Measurements from ENCODE around the gene TNNI3. TPM values are rescaled to one million over a fixed set of nuclear protein-coding genes. Genes with fewer than 3 reads are reported as not detected.

Gene TNNI3
- total RNA-seq, 2 experiments from 2014 or later = not detected

DNA sequence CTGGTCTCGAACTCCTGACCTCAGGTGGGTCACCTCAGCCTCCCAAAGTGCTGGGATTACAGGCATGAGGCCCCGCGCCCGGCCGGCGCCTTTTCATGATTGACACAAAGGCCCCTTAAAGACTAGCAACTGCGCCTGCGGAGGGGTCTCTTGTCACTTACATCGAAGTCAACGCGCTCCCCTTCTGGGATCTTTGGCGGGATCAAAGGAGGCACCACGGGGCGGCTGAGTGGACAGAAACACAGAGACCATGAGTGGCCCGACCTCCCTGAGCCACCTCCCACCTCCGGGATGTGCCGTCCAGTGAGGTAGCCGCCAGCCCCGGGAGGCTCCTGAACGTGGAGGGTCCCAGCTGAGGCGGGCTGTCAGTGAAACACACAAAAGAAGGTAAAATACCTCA, 15.8 kb downstream of the TNNI3 start:
- peaks cover 0 to 5% of the 10 kb centered on the region in 2 experiments for H3K9me3 ChIP-seq (ENCODE audit: control insufficient read depth in 1 of 2, insufficient read depth in 1 of 2, low read length in 2 of 2)
- Mint-ChIP-seq H3K27ac (no peak overlapping the region), H3K4me1 (ENCODE audit: low read depth) (peaks cover 5% of the 10 kb centered on the region), H3K9me3 (no peaks in the 10 kb centered on the region), H3K4me3 (no peak overlapping the region), H3K36me3 (ENCODE audit: low read depth) (no peaks in the 10 kb centered on the region), H3K27me3 (peaks cover 59% of the 10 kb centered on the region)
- DNase-seq (no peak), ATAC-seq (ENCODE audit: poor library complexity) (no peak)
- H3K27ac ChIP-seq (ENCODE audit: low read depth in 1 of 2, low read length in 2 of 2) = no peak overlapping the region
- CTCF ChIA-PET = interaction anchor here (1.0 to 1.8 kb wide), 6 partner anchors 19 to 464 kb away, joined by 3 to 27 read pairs (median 6); partner anchors contain the start of gene TMEM238
- no peak overlapping the region for H3K4me3 ChIP-seq (ENCODE audit: low read length)
- peaks cover 20% of the 10 kb centered on the region for H3K4me1 ChIP-seq (ENCODE audit: insufficient read depth, low read length)
- H3K27me3 ChIP-seq (ENCODE audit: control insufficient read depth in 1 of 2, insufficient read depth in 2 of 2, low read length in 2 of 2) = peaks cover 50 to 58% of the 10 kb centered on the region in 2 experiments
- no peak for TF ChIP-seq CTCF (IDR thresholded peaks at IDR 0.05)
- intact Hi-C loops (cut with DNase I, micrococcal nuclease) = loop anchor here (1.0 to 5.0 kb wide), 5 partner anchors 242 to 491 kb away; no protein-coding TSS in a partner anchor
- H3K36me3 ChIP-seq (ENCODE audit: insufficient read depth, low read length) = no peaks in the 10 kb centered on the region
- POLR2A ChIA-PET = interaction anchor here (0.6 kb wide), 1 partner anchor 352 kb away, joined by 3 read pairs; no protein-coding TSS in a partner anchor

DNA sequence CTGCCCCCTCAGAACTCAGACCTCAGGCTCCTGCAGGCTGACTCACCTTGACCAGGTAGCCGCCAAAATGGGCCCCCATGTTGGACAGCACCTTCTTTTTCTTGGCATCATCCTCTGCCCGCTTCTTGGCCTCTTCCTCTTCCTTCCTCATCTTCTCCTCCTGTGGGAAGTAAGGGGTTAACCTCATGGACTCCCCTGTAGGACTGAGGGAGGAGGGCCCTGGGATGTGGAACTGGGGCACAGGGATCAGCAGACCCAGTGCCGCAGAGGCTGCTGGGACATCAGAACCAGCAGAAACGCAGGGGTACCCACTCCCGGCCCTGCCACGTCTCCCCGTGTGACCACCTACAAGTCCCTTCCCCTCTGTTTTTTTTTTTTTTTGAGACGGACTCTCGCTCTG, 19.6 kb downstream of the TNNI3 start:
- H3K27me3 ChIP-seq (ENCODE audit: control insufficient read depth in 1 of 2, insufficient read depth in 2 of 2, low read length in 2 of 2) = peaks cover 31 to 38% of the 10 kb centered on the region in 2 experiments
- Mint-ChIP-seq H3K36me3 (ENCODE audit: low read depth) (no peaks in the 10 kb centered on the region), H3K4me3 (no peak overlapping the region)

GRCh38 chr19:55136399-55137102, 21.0 kb downstream of the TNNI3 start:
- no peak for TF ChIP-seq CTCF (IDR thresholded peaks at IDR 0.05)
- H3K27me3 Mint-ChIP-seq = peaks cover 39% of the 10 kb centered on the region
- H3K27ac ChIP-seq (ENCODE audit: low read depth in 1 of 2, low read length in 2 of 2) = no peak overlapping the region
- peaks cover 33 to 42% of the 10 kb centered on the region in 2 experiments for H3K27me3 ChIP-seq (ENCODE audit: control insufficient read depth in 1 of 2, insufficient read depth in 2 of 2, low read length in 2 of 2)
- no peaks in the 10 kb centered on the region for H3K9me3 Mint-ChIP-seq
- DNase-seq = no peak
- H3K4me3 ChIP-seq (ENCODE audit: low read length) = no peak overlapping the region
- H3K4me3 Mint-ChIP-seq = no peak overlapping the region
- intact Hi-C loops (cut with DNase I, micrococcal nuclease) = no loop called here
- POLR2A ChIA-PET = no interaction called here
- CTCF ChIA-PET = interaction anchor here (0.6 kb wide), 1 partner anchor 371 kb away, joined by 5 read pairs; no protein-coding TSS in a partner anchor
- ATAC-seq (ENCODE audit: poor library complexity) = no peak
- H3K9me3 ChIP-seq (ENCODE audit: control insufficient read depth in 1 of 2, insufficient read depth in 1 of 2, low read length in 2 of 2) = peaks cover 0 to 6% of the 10 kb centered on the region in 2 experiments
- H3K36me3 ChIP-seq (ENCODE audit: insufficient read depth, low read length) = no peaks in the 10 kb centered on the region
- H3K27ac Mint-ChIP-seq = no peak overlapping the region
- no peaks in the 10 kb centered on the region for H3K36me3 Mint-ChIP-seq (ENCODE audit: low read depth)
- H3K4me1 Mint-ChIP-seq (ENCODE audit: low read depth) = no peaks in the 10 kb centered on the region
- H3K4me1 ChIP-seq (ENCODE audit: insufficient read depth, low read length) = peaks cover 5% of the 10 kb centered on the region

More for the DNA sequence above, 19.6 kb downstream of the TNNI3 start:
- CTCF ChIA-PET = no interaction called here
- no peaks in the 10 kb centered on the region for H3K36me3 ChIP-seq (ENCODE audit: insufficient read depth, low read length)
- no peak overlapping the region for H3K4me3 ChIP-seq (ENCODE audit: low read length)
- no peak for DNase-seq
- no peak for ATAC-seq (ENCODE audit: poor library complexity)
- POLR2A ChIA-PET = no interaction called here
- Mint-ChIP-seq H3K4me1 (ENCODE audit: low read depth) (no peaks in the 10 kb centered on the region), H3K27ac (no peak overlapping the region), H3K27me3 (peaks cover 35% of the 10 kb centered on the region), H3K9me3 (no peaks in the 10 kb centered on the region)
- H3K9me3 ChIP-seq (ENCODE audit: control insufficient read depth in 1 of 2, insufficient read depth in 1 of 2, low read length in 2 of 2) = peaks cover 0 to 6% of the 10 kb centered on the region in 2 experiments
- H3K4me1 ChIP-seq (ENCODE audit: insufficient read depth, low read length) = peaks cover 9% of the 10 kb centered on the region
- no peak overlapping the region for H3K27ac ChIP-seq (ENCODE audit: low read depth in 1 of 2, low read length in 2 of 2)
- no peak for TF ChIP-seq CTCF (IDR thresholded peaks at IDR 0.05)
- intact Hi-C loops (cut with DNase I, micrococcal nuclease) = no loop called here
